NCI-H2029 treated with DMSO at 0.1 percent for 48 hours (cell line): ENCODE data around the gene DOCK1.

Experiments
- DNase-seq: peaks from one replicate; lab custom pipeline; 2025; lab: John Stamatoyannopoulos, UW

The DOCK1 gene

DNA sequence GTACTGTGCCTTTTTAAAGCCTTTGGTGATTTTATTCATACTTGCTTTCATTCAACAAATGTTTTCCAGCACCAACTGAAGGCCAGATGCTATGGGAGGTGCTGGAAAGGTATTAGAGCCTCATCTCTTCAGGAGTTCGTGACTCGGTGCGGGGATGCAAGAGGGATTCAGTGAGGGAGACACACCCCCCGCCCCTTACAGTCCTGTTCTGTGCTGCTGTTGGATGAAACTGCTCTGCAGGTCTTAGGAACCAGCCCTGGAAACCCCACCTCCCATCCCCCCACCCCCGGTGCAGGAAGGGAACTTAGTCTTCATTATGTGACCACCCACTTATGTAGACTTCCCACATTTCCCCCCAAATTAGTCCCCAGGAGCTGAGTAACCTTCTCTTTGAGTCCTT, 180.7 kb downstream of the DOCK1 start:
- no peak for DNase-seq

GRCh38 chr10:127088908-127089307, 183.7 kb downstream of the DOCK1 start:
- DNase-seq, result no peak

- DNase-seq, result no peak
These were observed 184.2 kb downstream of the DOCK1 start for GRCh38 chr10:127089446-127089845.

DNA sequence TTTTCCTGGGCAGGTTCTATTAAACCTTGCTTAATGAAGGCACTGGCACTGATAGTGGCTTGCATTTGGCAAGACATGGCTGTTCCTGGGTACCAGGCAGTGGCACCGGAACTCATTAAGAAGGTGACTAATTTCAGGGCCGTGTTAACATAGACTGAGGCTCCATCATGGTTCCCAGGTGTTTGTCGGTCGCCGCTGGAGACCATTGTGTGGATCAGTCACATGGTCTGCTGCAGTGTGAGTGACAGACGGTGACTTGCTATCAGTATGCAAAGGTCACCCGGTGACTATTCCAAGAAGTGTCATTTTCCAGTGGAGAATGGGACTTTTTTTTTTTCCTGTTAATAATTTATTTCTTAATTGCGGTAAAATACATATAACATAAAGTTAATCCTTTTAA, 184.9 kb downstream of the DOCK1 start:
- DNase-seq, result no peak

DNA sequence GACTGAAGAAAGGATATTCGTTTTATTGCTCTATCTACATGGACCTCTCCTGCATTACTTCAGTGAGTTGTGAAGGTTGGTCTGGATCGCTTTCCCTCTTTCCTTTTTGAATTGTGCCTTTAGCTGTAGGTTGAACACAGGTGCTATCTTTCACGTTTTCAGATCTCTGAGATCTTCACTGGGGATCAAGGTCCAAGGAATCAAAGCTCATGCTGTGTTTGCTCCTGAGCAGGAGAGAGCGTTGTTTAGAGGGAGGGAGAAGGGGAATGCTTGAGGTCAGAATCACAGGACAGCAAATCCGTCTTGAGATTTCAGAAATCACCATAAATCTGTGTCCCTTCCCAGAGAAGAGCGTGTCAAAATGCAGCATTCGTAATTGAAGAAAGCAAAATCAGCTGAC, 186.1 kb downstream of the DOCK1 start:
- DNase-seq, result no peak

DNA sequence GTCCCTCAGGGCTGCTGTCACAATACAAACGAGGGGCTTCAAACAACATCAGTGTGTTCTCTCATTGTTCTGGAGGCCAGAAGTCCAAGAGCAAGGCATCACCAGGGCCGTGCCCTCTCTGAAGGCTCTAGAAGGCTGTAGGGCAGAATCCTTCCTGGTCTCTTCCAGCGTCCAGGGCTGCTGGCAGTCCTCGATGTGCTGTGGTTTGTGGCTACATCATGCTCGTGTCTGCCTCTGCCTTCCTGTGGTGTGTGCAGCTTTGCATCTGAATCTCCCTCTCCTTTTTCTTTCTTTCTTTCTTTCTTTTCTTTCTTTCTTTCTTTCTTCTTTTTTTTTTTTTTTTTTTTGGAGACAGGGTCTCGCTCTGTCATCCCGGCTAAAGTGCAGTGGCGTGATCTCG, 187.7 kb downstream of the DOCK1 start:
- DNase-seq, result no peak

GRCh38 chr10:127094984-127095383, 189.8 kb downstream of the DOCK1 start:
- DNase-seq, result no peak

GRCh38 chr10:127100983-127101615, 195.9 kb downstream of the DOCK1 start:
- DNase-seq, result no peak

DNA sequence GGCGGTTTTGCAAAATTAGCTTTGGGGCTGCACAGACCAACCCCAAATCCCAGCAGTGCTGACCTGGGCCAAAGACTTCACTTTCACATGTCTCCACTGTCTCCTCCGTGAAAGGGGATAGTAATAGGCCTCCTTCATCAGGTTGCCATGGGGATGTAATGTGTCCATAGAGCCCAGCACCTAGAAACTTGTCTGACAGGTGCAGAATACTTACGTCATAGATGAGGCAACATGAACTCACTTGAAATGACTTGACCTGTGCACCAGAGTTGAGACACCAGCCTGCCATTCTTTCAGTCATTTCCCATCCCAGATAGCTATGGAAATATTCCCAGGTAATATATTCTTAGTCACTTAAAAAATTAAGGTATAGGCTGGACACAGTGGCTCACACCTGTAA, 196.9 kb downstream of the DOCK1 start:
- no peak for DNase-seq

DNA sequence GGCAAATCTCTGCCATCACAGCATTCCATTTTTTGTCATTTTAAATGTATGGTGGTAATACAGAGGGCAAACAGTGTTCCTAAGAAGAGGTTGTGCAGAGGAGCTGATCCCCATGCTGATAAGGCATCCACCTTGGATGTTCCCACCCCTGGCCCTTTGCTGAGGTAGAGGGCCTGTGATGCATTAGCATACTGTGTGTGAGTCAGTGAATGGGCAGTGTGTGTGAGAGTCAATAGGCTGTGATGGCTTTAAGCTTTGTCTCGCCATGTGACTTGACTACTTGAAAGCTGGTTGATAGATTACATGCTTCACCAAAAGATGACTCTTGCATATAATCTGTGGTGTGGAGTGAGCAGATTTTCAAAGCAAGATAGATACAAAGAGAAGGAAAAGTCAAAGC, 209.9 kb downstream of the DOCK1 start:
- DNase-seq, result no peak

DNA sequence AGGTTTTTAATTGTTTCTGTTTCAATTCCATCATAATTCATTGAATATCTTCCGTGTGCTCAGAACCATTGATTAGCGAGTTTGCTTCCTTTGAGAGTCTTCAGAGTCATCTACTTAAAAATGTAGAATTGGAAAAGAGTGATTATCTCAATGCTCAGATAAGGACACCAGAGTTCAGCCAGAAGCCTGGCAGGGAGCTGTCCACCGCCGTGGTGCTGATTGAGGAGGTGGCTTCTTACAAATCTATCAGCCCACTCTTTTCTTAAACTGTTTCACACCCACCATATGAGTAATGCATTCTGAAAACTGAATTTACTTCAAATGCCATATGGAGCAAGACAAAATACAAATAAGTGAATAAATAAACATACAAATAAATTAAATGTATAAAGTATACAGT, 211.9 kb downstream of the DOCK1 start:
- no peak for DNase-seq

DNA sequence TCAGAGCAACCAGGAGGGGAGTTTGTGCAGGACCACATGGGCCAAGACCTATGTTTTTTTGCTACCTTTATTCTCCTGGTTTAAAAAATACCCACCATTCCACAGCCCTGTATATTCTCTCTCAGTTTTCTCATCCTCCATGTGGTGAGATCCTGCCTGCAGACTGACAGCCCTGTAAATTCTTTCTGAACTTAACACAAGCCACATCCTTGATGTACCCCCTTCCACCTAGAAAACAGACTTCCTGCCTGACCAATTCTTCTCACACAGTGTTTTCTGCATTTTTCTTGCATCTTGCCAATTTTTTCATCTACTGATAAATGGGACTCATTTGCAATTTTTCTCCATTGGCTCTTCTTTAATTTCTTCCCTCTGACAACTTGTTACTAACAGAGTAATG, 212.8 kb downstream of the DOCK1 start:
- no peak for DNase-seq

- DNase-seq, result no peak
These were observed 214.7 kb downstream of the DOCK1 start for GRCh38 chr10:127119936-127120335.

- DNase-seq, result no peak
These were observed 217.6 kb downstream of the DOCK1 start for GRCh38 chr10:127122831-127123230.

DNA sequence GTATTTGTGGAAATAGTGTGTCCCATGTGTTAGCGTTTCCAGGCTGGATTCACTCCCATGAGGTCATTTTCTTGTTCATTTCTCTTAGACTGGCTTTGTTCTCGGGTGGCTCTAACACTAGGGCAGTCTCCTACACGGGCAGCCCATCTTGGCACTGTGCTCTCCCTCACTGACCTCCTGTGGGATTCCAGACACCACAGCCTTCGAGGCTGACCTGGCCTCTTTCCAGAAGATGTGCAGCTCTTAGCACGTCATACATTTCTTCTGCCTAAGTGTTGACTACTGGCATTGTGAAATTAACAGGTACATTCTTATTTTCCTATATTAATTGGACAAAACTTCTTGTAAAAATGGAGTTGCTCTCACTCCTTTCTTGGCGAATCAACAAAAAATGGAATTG, 218.4 kb downstream of the DOCK1 start:
- no peak for DNase-seq

DNA sequence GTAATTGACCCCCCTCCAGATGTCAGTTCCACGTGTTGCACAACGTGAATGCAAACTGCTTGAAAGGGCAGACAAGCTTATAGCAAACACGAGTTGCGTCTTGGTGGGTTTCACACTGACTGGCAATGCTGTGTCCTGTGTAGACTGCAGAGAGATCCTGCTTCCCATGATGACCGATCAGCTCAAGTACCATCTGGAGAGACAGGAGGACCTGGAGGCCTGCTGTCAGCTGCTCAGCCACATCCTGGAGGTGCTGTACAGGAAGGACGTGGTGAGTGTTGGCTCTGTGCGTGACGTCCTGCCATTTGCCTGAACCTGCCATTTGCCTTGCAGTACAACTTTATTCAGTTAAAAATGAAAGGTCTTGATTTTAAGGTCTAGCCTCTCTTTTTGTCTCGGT, 220.1 kb downstream of the DOCK1 start:
- no peak for DNase-seq

- DNase-seq, result no peak
These were observed 222.6 kb downstream of the DOCK1 start for GRCh38 chr10:127127822-127128221.

DNA sequence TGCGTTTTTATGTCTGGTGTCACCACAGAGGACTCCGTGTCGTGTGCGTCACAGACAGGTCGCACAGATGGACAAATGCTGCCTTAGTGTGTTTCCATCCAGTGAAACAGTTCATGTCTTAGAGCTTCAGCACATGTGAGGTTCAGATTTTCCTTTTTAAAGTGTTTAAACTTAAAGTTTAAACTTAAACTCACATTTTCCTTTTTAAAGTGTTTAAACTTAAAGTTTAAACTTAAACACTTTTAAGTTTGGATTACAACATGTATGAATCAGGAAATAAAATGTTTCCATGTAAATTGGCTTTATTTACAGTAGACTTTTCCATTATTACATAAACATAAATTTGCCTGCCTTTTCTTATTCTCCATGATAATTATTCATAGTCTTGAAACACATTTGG, 223.9 kb downstream of the DOCK1 start:
- DNase-seq, result no peak

GRCh38 chr10:127132451-127132850, 227.2 kb downstream of the DOCK1 start:
- DNase-seq, result peak; percentile 11

- no peak for DNase-seq
These were observed 228.0 kb downstream of the DOCK1 start for GRCh38 chr10:127133225-127133624.

- DNase-seq, result no peak
These were observed 228.7 kb downstream of the DOCK1 start for GRCh38 chr10:127133672-127134500.

DNA sequence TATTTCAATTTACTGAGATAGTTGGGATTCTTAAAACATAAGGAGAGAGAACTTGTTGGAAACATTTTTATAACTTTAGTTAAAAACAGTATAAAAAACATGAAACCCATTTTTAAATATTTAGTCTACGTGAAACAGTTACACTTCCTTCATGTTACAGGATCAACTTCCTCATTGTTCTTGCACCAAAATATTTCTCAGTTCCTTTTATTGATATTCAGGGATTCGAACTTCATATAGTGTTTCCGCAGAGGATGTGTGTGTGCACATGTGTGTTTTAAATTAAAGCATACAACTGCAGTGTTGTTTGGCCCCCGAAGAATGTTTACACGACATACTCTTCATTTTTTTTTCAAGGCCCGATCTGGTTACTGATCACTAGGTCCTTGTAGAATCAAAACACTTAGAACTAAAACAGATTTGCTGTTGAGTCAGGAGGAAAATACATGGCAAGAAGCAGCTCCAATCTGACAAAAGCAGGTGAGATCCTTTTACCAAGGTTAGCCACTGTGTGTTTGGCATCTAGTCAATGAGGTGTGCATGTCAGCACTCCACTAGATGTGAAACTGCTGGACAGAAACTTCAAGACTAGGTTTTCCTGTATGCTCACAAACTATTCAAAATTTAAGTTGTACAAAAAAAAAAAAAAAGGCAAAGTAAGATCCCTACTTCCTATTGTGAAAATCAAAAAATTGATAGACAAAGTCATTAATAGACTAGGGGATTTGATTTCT, 230.8 kb downstream of the DOCK1 start:
- no peak for DNase-seq

GRCh38 chr10:127137391-127137790, 232.2 kb downstream of the DOCK1 start:
- no peak for DNase-seq
